SK-N-SH (cell line): ENCODE data around the gene ARHGAP15.

ENCODE experiments used
- CTCF ChIP-seq: fragments of 200-600 bp; sonication (generic); IDR thresholded peaks from 2 replicates; pipeline ENCODE4 v1.6.1; 2017; ENCODE audit warnings: antibody characterized with exemption, mild to moderate bottlenecking, moderate library complexity
- EP300 ChIP-seq, 2 experiments: IDR thresholded peaks; 2 replicates each; pipeline versions ENCODE4 v1.4.0 to v1.6.1; 2012; ENCODE audit warnings: borderline replicate concordance in 1 of 2, low read depth in 1 of 2, low read length in 1 of 2
- FOXJ3 ChIP-seq: sonication (generic); formaldehyde crosslinking; IDR thresholded peaks from 2 replicates; pipeline ENCODE4 v1.5.1; 2020; ENCODE audit warnings: mild to moderate bottlenecking, missing genetic modification reagents
- FOXM1 ChIP-seq: IDR thresholded peaks from 2 replicates; pipeline ENCODE4 v1.4.0; 2012; ENCODE audit warnings: low read depth, mild to moderate bottlenecking
- GABPA ChIP-seq: IDR thresholded peaks from 2 replicates; pipeline ENCODE4 v1.4.0; 2012; ENCODE audit warnings: low read depth, mild to moderate bottlenecking
- MAX ChIP-seq: IDR thresholded peaks from 2 replicates; pipeline ENCODE4 v1.4.0; 2012; ENCODE audit warnings: low read depth
- POLR2AphosphoS5 ChIP-seq: IDR thresholded peaks from 2 replicates; pipeline ENCODE4 v1.6.1; 2012; ENCODE audit warnings: low read depth, low read length
- RCOR1 ChIP-seq: fragments of 150-350 bp; IDR thresholded peaks from 2 replicates; pipeline ENCODE4 v1.6.1; 2017; ENCODE audit warnings: antibody characterized with exemption, low read length
- RFX5 ChIP-seq: IDR thresholded peaks from 2 replicates; pipeline ENCODE4 v1.6.1; 2012; ENCODE audit warnings: mild to moderate bottlenecking, improper control_type of control experiment, low read length
- RXRA ChIP-seq: IDR thresholded peaks from 2 replicates; pipeline ENCODE4 v1.4.0; 2012; ENCODE audit warnings: low read depth, mild to moderate bottlenecking, borderline replicate concordance
- SIN3A ChIP-seq: IDR thresholded peaks from 2 replicates; pipeline ENCODE4 v1.6.1; 2012; ENCODE audit warnings: low read depth, mild to moderate bottlenecking, low read length, moderate library complexity, borderline replicate concordance
- TAF1 ChIP-seq: IDR thresholded peaks from 2 replicates; pipeline ENCODE4 v1.6.1; 2012; ENCODE audit warnings: low read depth, mild to moderate bottlenecking, low read length, moderate library complexity, borderline replicate concordance
- TEAD4 ChIP-seq: IDR thresholded peaks from 2 replicates; pipeline ENCODE4 v1.4.0; 2012; ENCODE audit warnings: mild to moderate bottlenecking, borderline replicate concordance; ENCODE audit not compliant: insufficient read depth

GRCh38 chr2:143802242-143802641 lies 673.0 kb downstream of the ARHGAP15 start:
- TF ChIP-seq CTCF (no peak), GABPA (no peak), POLR2AphosphoS5 (no peak), RCOR1 (no peak), FOXM1 (no peak), RXRA (no peak), EP300 (IDR thresholded peaks at IDR 0.05; ENCODE audit: borderline replicate concordance in 1 of 2, low read depth in 1 of 2, low read length in 1 of 2) (no peak), SIN3A (no peak), RFX5 (no peak), TEAD4 (no peak), TAF1 (no peak), FOXJ3 (no peak), MAX (no peak)
